ENCODE measurements around the gene ATXN7L1.

DNA sequence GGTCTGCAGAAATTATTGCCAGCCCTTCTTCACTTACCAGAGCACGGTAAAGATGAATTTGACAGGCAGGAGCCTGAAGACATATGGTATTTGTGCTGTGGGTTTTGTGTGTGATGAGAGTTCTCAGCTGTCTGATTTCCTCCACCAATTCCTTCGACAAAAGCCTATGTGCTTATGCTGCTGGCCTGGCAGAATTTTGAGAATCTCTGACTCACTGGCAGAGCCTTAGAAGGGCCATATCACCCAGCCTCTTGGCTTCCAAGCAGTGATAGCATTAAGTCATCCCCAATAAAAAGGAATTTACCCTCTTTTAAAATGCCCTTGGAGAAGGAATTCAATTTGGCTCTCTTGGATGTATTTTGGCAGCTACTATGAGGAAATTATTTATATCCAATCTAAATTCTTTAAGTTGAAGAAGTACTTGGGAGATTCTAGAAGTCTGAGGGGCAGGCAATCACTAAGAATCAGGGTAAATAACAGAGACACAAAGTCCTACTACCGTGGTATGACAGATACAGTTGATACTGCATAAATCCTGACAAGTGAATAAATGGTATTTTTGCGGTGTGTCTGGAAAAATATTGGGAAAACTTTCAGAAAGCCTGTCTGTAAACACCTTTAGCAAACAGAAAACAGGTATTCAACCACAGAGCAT is 226.5 kb downstream of the ATXN7L1 start:
- TF ChIP-seq, protein P1, sequence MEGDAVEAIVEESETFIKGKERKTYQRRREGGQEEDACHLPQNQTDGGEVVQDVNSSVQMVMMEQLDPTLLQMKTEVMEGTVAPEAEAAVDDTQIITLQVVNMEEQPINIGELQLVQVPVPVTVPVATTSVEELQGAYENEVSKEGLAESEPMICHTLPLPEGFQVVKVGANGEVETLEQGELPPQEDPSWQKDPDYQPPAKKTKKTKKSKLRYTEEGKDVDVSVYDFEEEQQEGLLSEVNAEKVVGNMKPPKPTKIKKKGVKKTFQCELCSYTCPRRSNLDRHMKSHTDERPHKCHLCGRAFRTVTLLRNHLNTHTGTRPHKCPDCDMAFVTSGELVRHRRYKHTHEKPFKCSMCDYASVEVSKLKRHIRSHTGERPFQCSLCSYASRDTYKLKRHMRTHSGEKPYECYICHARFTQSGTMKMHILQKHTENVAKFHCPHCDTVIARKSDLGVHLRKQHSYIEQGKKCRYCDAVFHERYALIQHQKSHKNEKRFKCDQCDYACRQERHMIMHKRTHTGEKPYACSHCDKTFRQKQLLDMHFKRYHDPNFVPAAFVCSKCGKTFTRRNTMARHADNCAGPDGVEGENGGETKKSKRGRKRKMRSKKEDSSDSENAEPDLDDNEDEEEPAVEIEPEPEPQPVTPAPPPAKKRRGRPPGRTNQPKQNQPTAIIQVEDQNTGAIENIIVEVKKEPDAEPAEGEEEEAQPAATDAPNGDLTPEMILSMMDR (IDR thresholded peaks at IDR 0.05): no peak
- TF ChIP-seq EP300 (IDR thresholded peaks at IDR 0.05) (no peak), POLR2A (IDR thresholded peaks at IDR 0.05) (no peak), POLR2AphosphoS5 (IDR thresholded peaks at IDR 0.05) (no peak)
